ENCODE results near the gene TSSC4.
A peak's percentile ranks its signal among the peaks of the same experiment; 100 is the strongest.
"Not testable (repeated sequence)": the region's sequence is repeated elsewhere in the genome, so short reads cannot be mapped to it uniquely, and the experiment has no call there.

The TSSC4 gene

DNA sequence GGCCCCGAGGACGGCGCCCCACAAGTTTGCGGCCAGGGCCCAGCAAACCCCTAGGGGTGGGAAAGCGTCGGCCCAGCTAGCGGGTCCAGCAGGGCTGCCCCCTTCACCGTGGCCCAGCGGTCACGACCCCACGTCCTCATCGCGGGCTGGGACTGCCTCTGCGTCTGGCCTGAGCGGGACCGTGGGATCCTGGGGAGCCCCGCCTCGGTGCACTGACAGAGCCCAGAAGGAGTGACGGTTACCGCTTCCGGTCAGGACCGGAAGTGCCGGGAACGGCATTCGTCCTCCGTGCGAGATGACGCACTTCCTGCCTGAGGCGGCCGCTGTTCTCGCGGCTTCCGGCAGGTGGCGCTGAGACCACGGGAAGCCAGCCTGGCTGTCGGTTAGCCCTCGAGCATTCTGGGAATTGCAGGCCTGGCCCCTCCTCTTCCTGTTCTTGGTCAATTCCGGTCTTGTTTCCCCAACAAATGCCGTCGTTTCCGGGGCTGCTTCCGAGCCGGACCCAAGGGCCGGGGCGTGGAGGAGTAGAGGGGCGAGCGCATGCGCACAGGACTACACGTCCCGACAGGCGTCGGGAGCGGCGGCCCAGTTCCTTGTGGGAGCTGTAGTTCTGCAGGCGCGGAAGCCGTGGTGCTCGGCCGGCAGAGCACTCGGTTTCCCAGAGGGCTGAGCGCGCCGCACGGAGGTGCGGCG is at the start of gene TSSC4:
TSS of gene TSSC4 (plus strand) at position 682 of the 693 bp plus-strand sequence. CDS start 1,884 bp downstream, outside the sequence.
- peak; percentile 98 to 100 for DNase-seq

GRCh38 chr11:2351701-2352100 is 48.8 kb upstream of the TSSC4 start:
- DNase-seq, result no peak

DNA sequence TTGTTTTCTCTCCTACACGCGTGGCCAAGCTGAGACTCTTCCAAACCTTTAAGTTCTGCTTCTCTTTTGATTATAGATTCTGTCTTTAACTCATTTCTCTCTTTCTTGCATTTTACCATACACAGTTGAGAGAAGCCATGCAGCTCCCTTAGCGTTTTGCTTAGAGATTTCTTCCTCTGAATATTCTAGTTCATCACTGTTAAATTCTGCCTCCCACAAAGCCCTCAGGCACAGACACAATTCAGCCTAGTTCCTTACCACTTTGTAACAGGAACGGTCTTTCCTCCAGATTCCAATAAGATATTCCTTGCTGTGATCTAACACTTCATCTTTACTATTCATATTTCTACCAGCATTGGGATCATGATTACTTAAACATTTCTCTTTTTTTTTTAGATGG is 48.1 kb upstream of the TSSC4 start:
- no peak for DNase-seq

DNA sequence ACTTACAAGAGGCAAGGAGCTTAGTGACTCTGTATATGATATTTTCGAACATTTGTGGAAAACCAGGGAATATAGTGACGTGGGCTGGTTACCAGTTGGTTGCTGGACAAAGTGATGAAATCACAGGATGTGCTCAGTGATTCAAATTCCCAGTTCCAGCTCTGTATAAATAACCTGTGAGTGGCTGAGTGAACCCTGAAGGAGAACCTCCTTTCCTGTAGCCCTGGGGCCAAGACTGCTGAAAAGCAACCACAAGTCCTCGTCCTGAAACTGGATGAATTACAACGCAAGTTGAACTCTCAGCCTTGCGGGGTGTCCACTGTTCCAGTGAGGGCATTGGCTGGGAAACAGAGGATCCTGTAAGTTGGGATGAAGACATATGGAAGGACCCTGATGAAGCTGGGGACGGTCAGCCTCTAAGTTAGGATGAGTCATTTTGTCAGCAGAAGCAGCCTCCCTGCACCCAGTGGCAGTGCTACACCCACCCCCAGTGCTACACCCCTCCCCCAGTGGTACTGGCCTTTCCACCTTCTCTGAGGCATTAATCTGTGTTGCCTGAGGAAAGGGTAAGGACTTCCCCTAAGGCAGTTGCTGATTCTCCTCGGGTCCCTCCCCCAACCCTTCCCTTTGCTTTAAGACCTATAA is 45.4 kb upstream of the TSSC4 start:
- no peak for DNase-seq

- no peak for DNase-seq
Observed at GRCh38 chr11:2357246-2357645, 43.3 kb upstream of the TSSC4 start.

- not testable (repeated sequence) for DNase-seq
Observed at GRCh38 chr11:2357651-2358050, 42.9 kb upstream of the TSSC4 start.

GRCh38 chr11:2358754-2359442 is 41.7 kb upstream of the TSSC4 start:
- no peak for DNase-seq

GRCh38 chr11:2359557-2359956 is 41.0 kb upstream of the TSSC4 start:
- no peak for DNase-seq

- no peak for DNase-seq
Observed at GRCh38 chr11:2360081-2360642, 40.4 kb upstream of the TSSC4 start.

- no peak for DNase-seq
Observed at GRCh38 chr11:2361565-2361964, 39.0 kb upstream of the TSSC4 start.

DNA sequence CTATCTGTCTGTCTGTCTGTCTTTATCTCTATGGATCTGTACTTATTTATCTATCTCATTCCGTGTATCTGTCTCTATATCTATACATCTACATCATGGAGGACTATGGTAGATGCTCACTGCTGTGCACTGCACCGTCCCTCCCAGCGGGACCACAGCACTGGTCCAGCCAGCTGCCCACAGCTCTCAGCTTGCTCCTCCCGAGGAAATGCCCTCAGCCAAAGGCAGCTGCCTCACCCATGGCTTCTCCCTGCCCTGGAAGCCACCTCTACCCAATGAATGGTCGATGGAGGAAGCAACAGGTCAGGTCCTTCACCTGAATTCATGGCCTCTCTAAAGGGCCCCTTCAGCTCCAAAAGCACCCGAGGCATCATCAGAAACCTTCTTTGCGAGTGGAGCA is 38.1 kb upstream of the TSSC4 start:
- DNase-seq, result no peak

GRCh38 chr11:2363130-2363529 is 37.4 kb upstream of the TSSC4 start:
- DNase-seq, result no peak

DNA sequence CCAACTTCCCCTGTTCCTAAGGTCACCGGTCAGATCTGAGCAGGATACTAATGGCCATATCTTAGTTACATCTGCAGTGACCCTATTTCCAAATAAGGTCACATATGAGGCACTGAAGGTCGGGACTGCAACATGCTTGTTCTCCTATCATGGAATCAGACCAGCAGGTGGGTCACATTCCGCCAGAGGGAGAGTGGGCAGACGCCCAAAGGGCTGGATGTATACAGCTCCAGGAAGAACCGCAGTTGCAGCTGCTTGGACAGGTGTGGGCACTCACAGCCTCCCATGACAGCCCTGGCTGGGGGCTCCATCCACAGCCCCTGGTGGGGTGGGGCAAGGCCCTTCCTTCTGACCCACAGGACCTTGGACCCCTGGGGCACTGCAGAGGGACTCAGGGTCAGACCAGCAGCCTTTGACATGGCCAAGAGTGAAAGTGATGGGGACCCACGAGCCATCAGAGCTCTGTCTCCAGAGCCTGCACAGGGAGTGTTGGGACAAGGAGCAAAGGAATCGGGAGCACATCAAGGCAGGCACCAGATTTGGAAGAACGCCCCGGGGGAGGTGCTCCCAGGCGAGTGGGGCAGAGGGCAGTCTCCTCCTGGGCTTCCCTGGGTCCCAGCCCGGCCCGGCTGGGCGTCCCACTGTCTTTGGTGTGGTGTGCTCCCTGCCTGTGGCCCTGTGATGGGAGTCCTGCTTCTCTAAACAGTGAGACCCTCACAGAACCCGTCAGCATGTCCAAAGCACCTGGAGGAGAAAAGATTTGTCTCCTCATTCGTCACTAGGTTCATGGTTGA is 36.8 kb upstream of the TSSC4 start:
- no peak for DNase-seq

- not testable (repeated sequence) for DNase-seq
Observed at GRCh38 chr11:2364386-2364785, 36.2 kb upstream of the TSSC4 start.

- no peak for DNase-seq
Observed at GRCh38 chr11:2365571-2366210, 34.9 kb upstream of the TSSC4 start.

DNA sequence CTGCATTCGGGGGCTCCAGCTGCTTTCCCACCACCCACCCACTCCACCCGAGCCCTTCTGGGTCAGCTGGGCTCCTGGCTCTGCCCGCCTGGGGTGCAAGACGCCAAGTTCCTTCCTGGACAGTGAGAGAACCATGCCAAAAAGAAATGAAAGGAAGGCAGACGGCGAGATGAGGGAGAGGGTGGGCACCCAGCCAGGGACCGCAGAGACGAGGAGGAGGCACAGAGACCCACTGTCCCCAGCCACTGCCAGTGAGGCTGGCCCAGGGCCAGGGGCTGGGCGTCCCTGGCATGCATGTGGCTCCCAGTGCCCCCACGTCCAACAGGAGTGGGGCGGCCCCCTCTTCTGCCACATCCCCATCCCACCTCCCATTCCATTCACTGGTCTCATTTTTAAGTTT is 34.3 kb upstream of the TSSC4 start:
- no peak for DNase-seq

- no peak for DNase-seq
Observed at GRCh38 chr11:2366733-2367132, 33.8 kb upstream of the TSSC4 start.

DNA sequence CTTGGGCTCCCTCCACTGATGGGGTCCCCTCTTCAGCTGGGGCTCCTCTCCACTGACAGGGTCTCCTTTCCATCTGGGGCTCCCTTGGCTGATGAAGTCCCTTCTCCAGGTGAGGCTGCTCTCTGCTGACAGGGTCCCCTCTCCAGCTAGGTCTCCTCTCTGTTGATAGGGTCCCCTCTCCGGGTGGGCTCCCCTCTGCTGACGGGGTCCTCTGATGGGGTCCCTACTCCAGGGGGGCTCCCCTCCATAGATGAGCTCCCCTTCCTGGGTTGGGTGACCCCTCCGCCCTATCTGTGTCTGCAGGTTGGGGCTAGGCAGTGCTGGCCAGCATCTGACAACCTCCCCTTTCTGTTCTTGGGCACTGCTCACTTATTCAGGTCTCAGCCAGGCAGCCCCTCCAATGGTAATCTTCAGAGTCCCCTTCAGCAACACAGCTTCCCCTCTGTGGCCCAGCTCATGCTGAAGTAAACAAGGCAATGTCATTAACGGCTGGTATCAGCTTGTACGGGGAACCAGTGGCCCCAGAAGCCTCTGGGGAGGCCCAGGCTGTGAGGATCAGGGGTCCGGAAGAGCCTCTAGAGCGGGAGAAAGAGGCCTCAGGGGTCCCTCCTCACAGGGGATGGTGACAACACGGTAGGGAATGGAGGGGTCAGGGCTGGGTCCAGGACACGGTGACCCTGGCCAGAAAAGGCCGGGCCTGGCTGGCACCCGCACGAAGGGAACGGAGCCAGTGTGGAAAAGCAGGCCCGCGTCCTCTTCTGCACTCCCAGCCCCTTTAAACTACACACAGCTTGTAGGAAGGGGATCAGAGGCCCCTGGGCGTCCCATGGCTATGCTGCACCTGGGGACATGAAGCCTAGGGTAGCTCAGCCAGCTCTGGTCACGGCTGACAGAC is 33.0 kb upstream of the TSSC4 start:
- DNase-seq, result no peak

GRCh38 chr11:2368178-2368850 is 32.2 kb upstream of the TSSC4 start:
- no peak for DNase-seq

DNA sequence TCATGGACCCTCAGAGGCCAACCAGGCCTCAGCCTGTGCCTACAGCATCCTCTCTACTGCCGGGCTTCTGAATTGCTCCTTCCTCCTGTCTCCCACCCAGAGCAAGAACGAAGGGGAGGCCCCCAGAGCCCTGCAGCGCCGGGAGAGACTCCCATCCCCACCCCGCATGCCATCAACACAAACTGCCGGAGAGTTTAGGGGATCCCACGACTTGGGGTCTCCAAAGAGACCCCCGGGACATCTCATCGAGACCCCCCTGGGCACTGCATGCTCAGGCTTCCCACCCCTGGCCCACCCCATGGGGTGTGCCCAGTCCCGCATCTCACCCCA is 31.7 kb upstream of the TSSC4 start:
- no peak for DNase-seq

DNA sequence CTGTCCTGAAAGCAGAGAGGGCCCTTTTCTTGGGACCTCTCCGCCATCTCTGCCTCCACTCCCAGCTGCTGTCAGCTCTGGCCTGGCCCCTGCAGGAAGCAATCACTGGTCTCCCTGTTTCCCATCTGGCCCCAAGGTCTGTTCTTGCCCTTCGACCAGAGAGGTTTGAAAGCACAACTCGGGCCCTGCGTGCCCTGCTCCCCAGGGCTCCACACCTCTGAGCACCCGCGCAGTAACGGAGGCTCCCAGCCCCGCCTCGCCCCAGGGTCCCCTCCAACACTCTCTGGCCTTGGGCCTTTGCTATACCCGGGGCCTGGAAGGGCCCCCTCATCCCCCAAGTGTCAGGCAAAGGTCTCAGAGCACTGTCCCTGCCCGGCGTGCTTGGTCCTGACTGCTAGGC is 31.2 kb upstream of the TSSC4 start:
- DNase-seq, result no peak

All from stimulated activated CD4-positive, alpha-beta T cell treated with anti-CD3 and anti-CD28 coated beads, Interleukin-4, amount 100 ng/mL, for 4 hours (primary cell).